GM12875 (cell line): ENCODE measurements around the gene SYNPR.

Source experiments
- H3K4me3 ChIP-seq: one replicate; pipeline ENCODE4 v1.5.1; 2011; ENCODE audit warnings: low read depth, low read length, control low read depth
- CTCF ChIP-seq: IDR thresholded peaks from 2 replicates; pipeline ENCODE4 v1.5.1; 2011; ENCODE audit warnings: low read depth, mild to moderate bottlenecking, control low read depth, inconsistent platforms, low read length, moderate library complexity, borderline replicate concordance; ENCODE audit not compliant: insufficient read depth

Gene SYNPR

GRCh38 chr3:63584681-63585080, 306.6 kb downstream of the SYNPR start:
- no peak overlapping the region for H3K4me3 ChIP-seq
- TF ChIP-seq CTCF, result no peak

- no peak for TF ChIP-seq CTCF
These were observed 307.8 kb downstream of the SYNPR start for GRCh38 chr3:63585927-63586326.

GRCh38 chr3:63588895-63589294, 310.8 kb downstream of the SYNPR start:
- TF ChIP-seq CTCF, result no peak

More at GRCh38 chr3:63585927-63586326, 307.8 kb downstream of the SYNPR start:
- H3K4me3 ChIP-seq, result no peak overlapping the region

GRCh38 chr3:63593779-63594178, 315.7 kb downstream of the SYNPR start:
- H3K4me3 ChIP-seq, result no peak overlapping the region
- no peak for TF ChIP-seq CTCF

More at GRCh38 chr3:63588895-63589294, 310.8 kb downstream of the SYNPR start:
- H3K4me3 ChIP-seq, result no peak overlapping the region

GRCh38 chr3:63595221-63595620, 317.1 kb downstream of the SYNPR start:
- no peak for TF ChIP-seq CTCF

GRCh38 chr3:63597019-63597418, 318.9 kb downstream of the SYNPR start:
- no peak for TF ChIP-seq CTCF
- no peak overlapping the region for H3K4me3 ChIP-seq

More at GRCh38 chr3:63595221-63595620, 317.1 kb downstream of the SYNPR start:
- H3K4me3 ChIP-seq, result no peak overlapping the region

GRCh38 chr3:63607716-63608115, 329.6 kb downstream of the SYNPR start:
- TF ChIP-seq CTCF, result no peak
- H3K4me3 ChIP-seq, result no peak overlapping the region
